Measurements from ENCODE around the gene IDUA. TPM values are rescaled to one million over a fixed set of nuclear protein-coding genes. Genes with fewer than 3 reads are reported as not detected.

Gene IDUA
- total and polyA plus RNA-seq, 2 donors (not counting 1 experiment from before 2014, with no cell fraction given), result 57.0 to 67.4 TPM

DNA sequence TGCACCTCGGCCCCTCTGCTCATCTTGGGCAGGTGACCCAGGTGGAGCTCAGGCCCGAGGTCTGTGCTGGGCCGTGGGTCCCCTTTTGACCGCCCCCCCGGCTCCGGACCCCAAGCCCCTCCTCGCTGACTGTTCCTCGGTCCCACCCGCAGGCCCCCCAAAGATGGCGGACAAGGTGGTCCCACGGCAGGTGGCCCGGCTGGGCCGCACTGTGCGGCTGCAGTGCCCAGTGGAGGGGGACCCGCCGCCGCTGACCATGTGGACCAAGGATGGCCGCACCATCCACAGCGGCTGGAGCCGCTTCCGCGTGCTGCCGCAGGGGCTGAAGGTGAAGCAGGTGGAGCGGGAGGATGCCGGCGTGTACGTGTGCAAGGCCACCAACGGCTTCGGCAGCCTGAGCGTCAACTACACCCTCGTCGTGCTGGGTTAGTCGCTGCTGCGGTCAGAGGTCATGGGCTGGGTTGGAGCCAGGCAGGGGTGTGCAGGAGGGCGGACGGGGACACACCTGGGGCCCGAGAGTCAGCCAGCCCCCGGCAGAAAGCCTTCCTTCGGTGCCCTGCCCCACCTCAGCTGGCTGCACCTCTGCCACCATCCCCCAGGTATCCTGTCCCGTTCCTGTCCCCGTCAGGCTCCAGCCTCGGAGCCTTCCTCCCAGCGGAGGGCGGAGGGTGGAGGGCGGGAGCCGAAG is 35.4 kb downstream of the IDUA start:
- H3K27me3 ChIP-seq (replicated peaks in 1 of 4; ENCODE audit: control extremely low read depth in 1 of 4, control insufficient read depth in 3 of 4, insufficient read depth in 4 of 4, low read length in 3 of 4), result no peaks in the 10 kb centered on the region
- ATAC-seq (ENCODE audit: low read depth), result no peak
- no peaks in the 10 kb centered on the region for H4K20me1 ChIP-seq (ENCODE audit: control insufficient read depth, insufficient read depth, low read length, poor library complexity, severe bottlenecking)
- WGBS (ENCODE audit: insufficient coverage), result 89% methylated on average over 46 of the region's 46 CpGs
- H3K4me3 Mint-ChIP-seq, result peak overlapping the region; percentile 75
- intact Hi-C loops (cut with micrococcal nuclease), result no loop called here
- H3K79me2 ChIP-seq (ENCODE audit: control insufficient read depth, insufficient read depth, low read length), result no peaks in the 10 kb centered on the region
- POLR2A ChIA-PET, result interaction anchor here (0.7 to 1.2 kb wide), 3 partner anchors 12 to 100 kb away, joined by 3 to 13 read pairs (median 3); partner anchors contain the start of gene FGFRL1
- H3K27ac Mint-ChIP-seq, result peak overlapping the region; percentile 84
- H3K4me3 ChIP-seq (ENCODE audit: control extremely low read depth in 1 of 5, extremely low read depth in 1 of 5, insufficient read depth in 1 of 5, low read depth in 2 of 5, low read length in 4 of 5), result no peak overlapping the region
- H3K27me3 Mint-ChIP-seq, result no peaks in the 10 kb centered on the region
- peaks cover 36% of the 10 kb centered on the region for H3K4me1 Mint-ChIP-seq
- H3K9me3 Mint-ChIP-seq (ENCODE audit: insufficient read depth), result no peaks in the 10 kb centered on the region
- CTCF ChIA-PET, result interaction anchor here (1.0 kb wide), 1 partner anchor 246 kb away, joined by 4 read pairs; no protein-coding TSS in a partner anchor
- no peak overlapping the region for H3K9ac ChIP-seq (ENCODE audit: low read length)
- peak overlapping the region; percentile 73 for H3K4me2 ChIP-seq (replicated peaks; ENCODE audit: low read depth, low read length, poor library complexity, severe bottlenecking)
- peak overlapping the region; percentile 31 to 40 for H3K27ac ChIP-seq (ENCODE audit: low read length in 2 of 2)
- no peaks in the 10 kb centered on the region for H3K9me3 ChIP-seq (ENCODE audit: control extremely low read depth in 1 of 3, control insufficient read depth in 2 of 3, insufficient read depth in 1 of 3, low read length in 2 of 3)
- DNase-seq, result no peak
- peaks cover 0 to 2% of the 10 kb centered on the region in 2 experiments for H3K36me3 ChIP-seq (replicated peaks in 1 of 2; ENCODE audit: control extremely low read depth in 1 of 2, control insufficient read depth in 1 of 2, extremely low read depth in 1 of 2, insufficient read depth in 2 of 2, low read length in 1 of 2)
- H3K4me1 ChIP-seq (ENCODE audit: control insufficient read depth in 2 of 2, insufficient read depth in 2 of 2, low read length in 2 of 2), result peaks cover 24 to 43% of the 10 kb centered on the region in 2 donors
- no peak for TF ChIP-seq EZH2 (IDR thresholded peaks at IDR 0.05; ENCODE audit: borderline replicate concordance, insufficient read depth, low read depth, low read length, poor library complexity, severe bottlenecking)
- TF ChIP-seq, protein P1, sequence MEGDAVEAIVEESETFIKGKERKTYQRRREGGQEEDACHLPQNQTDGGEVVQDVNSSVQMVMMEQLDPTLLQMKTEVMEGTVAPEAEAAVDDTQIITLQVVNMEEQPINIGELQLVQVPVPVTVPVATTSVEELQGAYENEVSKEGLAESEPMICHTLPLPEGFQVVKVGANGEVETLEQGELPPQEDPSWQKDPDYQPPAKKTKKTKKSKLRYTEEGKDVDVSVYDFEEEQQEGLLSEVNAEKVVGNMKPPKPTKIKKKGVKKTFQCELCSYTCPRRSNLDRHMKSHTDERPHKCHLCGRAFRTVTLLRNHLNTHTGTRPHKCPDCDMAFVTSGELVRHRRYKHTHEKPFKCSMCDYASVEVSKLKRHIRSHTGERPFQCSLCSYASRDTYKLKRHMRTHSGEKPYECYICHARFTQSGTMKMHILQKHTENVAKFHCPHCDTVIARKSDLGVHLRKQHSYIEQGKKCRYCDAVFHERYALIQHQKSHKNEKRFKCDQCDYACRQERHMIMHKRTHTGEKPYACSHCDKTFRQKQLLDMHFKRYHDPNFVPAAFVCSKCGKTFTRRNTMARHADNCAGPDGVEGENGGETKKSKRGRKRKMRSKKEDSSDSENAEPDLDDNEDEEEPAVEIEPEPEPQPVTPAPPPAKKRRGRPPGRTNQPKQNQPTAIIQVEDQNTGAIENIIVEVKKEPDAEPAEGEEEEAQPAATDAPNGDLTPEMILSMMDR (IDR thresholded peaks at IDR 0.05), result no peak
- H2AFZ ChIP-seq (ENCODE audit: insufficient read depth, low read depth, low read length, poor library complexity, severe bottlenecking), result no peak overlapping the region

DNA sequence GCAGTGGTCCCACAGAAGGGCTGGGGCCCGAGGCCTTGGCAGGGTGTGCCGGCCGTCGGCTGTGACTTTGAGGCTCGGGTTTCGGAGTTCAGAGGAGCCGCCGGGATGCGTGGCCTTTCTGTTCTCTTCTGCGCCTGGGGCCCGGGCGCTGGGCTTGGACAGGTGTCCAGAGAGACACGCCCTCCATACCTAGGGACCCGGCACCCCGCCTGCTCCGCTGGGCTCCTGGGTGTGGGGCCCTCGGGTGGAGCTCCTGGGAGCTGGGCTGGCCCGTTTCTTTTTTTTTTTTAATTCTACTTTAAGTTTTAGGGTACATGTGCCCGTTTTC is 35.9 kb downstream of the IDUA start:
- no peak overlapping the region for H3K27ac Mint-ChIP-seq
- no peaks in the 10 kb centered on the region for H3K9me3 Mint-ChIP-seq (ENCODE audit: insufficient read depth)
- H3K36me3 ChIP-seq (replicated peaks in 1 of 2; ENCODE audit: control extremely low read depth in 1 of 2, control insufficient read depth in 1 of 2, extremely low read depth in 1 of 2, insufficient read depth in 2 of 2, low read length in 1 of 2), result peaks cover 0 to 2% of the 10 kb centered on the region in 2 experiments
- ChIA-PET CTCF (no interaction called here), POLR2A (no interaction called here)
- H3K27ac ChIP-seq (ENCODE audit: low read length in 2 of 2), result no peak overlapping the region
- no peak for ATAC-seq (ENCODE audit: low read depth)
- no peak overlapping the region for H3K9ac ChIP-seq (ENCODE audit: low read length)
- no peaks in the 10 kb centered on the region for H3K27me3 Mint-ChIP-seq
- H3K4me1 Mint-ChIP-seq, result peaks cover 36% of the 10 kb centered on the region
- no peak for DNase-seq
- no peaks in the 10 kb centered on the region for H4K20me1 ChIP-seq (ENCODE audit: control insufficient read depth, insufficient read depth, low read length, poor library complexity, severe bottlenecking)
- H3K4me3 Mint-ChIP-seq, result no peak overlapping the region
- no peak for TF ChIP-seq EZH2 (IDR thresholded peaks at IDR 0.05; ENCODE audit: borderline replicate concordance, insufficient read depth, low read depth, low read length, poor library complexity, severe bottlenecking)
- TF ChIP-seq, protein P1 (IDR thresholded peaks at IDR 0.05), result no peak
- H2AFZ ChIP-seq (ENCODE audit: insufficient read depth, low read depth, low read length, poor library complexity, severe bottlenecking), result no peak overlapping the region
- H3K4me2 ChIP-seq (replicated peaks; ENCODE audit: low read depth, low read length, poor library complexity, severe bottlenecking), result peak overlapping the region; percentile 73
- no peak overlapping the region for H3K4me3 ChIP-seq (ENCODE audit: control extremely low read depth in 1 of 5, extremely low read depth in 1 of 5, insufficient read depth in 1 of 5, low read depth in 2 of 5, low read length in 4 of 5)
- intact Hi-C loops (cut with micrococcal nuclease), result no loop called here
- H3K79me2 ChIP-seq (ENCODE audit: control insufficient read depth, insufficient read depth, low read length), result no peaks in the 10 kb centered on the region
- peaks cover 24 to 43% of the 10 kb centered on the region in 2 donors for H3K4me1 ChIP-seq (ENCODE audit: control insufficient read depth in 2 of 2, insufficient read depth in 2 of 2, low read length in 2 of 2)
- H3K9me3 ChIP-seq (ENCODE audit: control extremely low read depth in 1 of 3, control insufficient read depth in 2 of 3, insufficient read depth in 1 of 3, low read length in 2 of 3), result no peaks in the 10 kb centered on the region
- 94% methylated on average over 18 of the region's 19 CpGs for WGBS (ENCODE audit: insufficient coverage)
- H3K27me3 ChIP-seq (replicated peaks in 1 of 4; ENCODE audit: control extremely low read depth in 1 of 4, control insufficient read depth in 3 of 4, insufficient read depth in 4 of 4, low read length in 3 of 4), result no peaks in the 10 kb centered on the region

Data from B cell (primary cell).